ENCODE measurements around the gene SLC45A2. TPM values are rescaled to one million over a fixed set of nuclear protein-coding genes. Genes with fewer than 3 reads are reported as not detected.

The SLC45A2 gene
- total RNA-seq, 1 experiment from 2014 or later: not detected

GRCh38 chr5:34021334-34021733, 36.8 kb upstream of the SLC45A2 start:
- peaks cover 6% of the 10 kb centered on the region for H3K4me1 Mint-ChIP-seq (ENCODE audit: insufficient read depth, unreplicated experiment)
- no peaks in the 10 kb centered on the region for H3K27me3 Mint-ChIP-seq (ENCODE audit: insufficient read depth, unreplicated experiment)
- TF ChIP-seq, protein P1, sequence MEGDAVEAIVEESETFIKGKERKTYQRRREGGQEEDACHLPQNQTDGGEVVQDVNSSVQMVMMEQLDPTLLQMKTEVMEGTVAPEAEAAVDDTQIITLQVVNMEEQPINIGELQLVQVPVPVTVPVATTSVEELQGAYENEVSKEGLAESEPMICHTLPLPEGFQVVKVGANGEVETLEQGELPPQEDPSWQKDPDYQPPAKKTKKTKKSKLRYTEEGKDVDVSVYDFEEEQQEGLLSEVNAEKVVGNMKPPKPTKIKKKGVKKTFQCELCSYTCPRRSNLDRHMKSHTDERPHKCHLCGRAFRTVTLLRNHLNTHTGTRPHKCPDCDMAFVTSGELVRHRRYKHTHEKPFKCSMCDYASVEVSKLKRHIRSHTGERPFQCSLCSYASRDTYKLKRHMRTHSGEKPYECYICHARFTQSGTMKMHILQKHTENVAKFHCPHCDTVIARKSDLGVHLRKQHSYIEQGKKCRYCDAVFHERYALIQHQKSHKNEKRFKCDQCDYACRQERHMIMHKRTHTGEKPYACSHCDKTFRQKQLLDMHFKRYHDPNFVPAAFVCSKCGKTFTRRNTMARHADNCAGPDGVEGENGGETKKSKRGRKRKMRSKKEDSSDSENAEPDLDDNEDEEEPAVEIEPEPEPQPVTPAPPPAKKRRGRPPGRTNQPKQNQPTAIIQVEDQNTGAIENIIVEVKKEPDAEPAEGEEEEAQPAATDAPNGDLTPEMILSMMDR (IDR thresholded peaks at IDR 0.05; ENCODE audit: unreplicated experiment): no peak
- POLR2A ChIA-PET: no interaction called here
- no peak overlapping the region for H3K27ac Mint-ChIP-seq (ENCODE audit: low read depth, unreplicated experiment)
- H3K9me3 Mint-ChIP-seq (ENCODE audit: unreplicated experiment): no peaks in the 10 kb centered on the region
- H3K36me3 Mint-ChIP-seq (ENCODE audit: insufficient read depth, unreplicated experiment): peaks cover 4% of the 10 kb centered on the region
- no TSS peak for BruUV-seq (replicated peaks)
- DNase-seq (ENCODE audit: unreplicated experiment): no peak
- H3K4me3 Mint-ChIP-seq (ENCODE audit: unreplicated experiment): no peak overlapping the region
- CTCF ChIA-PET: no interaction called here
- intact Hi-C loops (cut with micrococcal nuclease): no loop called here

GRCh38 chr5:34020726-34021125, 36.2 kb upstream of the SLC45A2 start:
- peaks cover 6% of the 10 kb centered on the region for H3K4me1 Mint-ChIP-seq (ENCODE audit: insufficient read depth, unreplicated experiment)
- H3K36me3 Mint-ChIP-seq (ENCODE audit: insufficient read depth, unreplicated experiment): no peaks in the 10 kb centered on the region
- intact Hi-C loops (cut with micrococcal nuclease): no loop called here
- no TSS peak for BruUV-seq (replicated peaks)
- H3K9me3 Mint-ChIP-seq (ENCODE audit: unreplicated experiment): no peaks in the 10 kb centered on the region
- CTCF ChIA-PET: interaction anchor here (0.6 kb wide), 2 partner anchors 431 to 878 kb away, joined by 3 read pairs; no protein-coding TSS in a partner anchor
- H3K27me3 Mint-ChIP-seq (ENCODE audit: insufficient read depth, unreplicated experiment): no peaks in the 10 kb centered on the region
- DNase-seq (ENCODE audit: unreplicated experiment): no peak
- H3K4me3 Mint-ChIP-seq (ENCODE audit: unreplicated experiment): no peak overlapping the region
- POLR2A ChIA-PET: no interaction called here
- TF ChIP-seq, protein P1 (IDR thresholded peaks at IDR 0.05; ENCODE audit: unreplicated experiment): no peak
- H3K27ac Mint-ChIP-seq (ENCODE audit: low read depth, unreplicated experiment): no peak overlapping the region

DNA sequence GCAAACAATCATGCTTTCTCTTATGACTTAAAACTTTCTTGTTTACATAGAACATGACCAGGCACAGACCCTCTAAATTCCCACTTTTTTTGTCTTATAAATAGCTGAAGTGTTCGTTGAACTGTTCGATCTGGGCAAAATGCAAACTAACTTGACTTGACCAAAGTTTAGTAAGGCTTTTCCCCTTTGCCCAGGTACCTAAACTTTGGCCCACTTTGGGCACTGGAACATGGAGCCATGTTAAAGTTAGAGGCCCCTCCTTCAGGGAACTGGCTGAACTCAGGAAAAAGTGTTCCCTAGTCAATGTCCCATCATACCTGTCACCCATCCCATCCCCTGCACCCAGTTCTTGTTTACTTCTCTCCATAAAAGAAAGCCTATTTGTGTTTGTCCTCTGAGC, 32.8 kb upstream of the SLC45A2 start:
- intact Hi-C loops (cut with micrococcal nuclease): no loop called here
- Mint-ChIP-seq H3K36me3 (ENCODE audit: insufficient read depth, unreplicated experiment) (no peaks in the 10 kb centered on the region), H3K27me3 (ENCODE audit: insufficient read depth, unreplicated experiment) (no peaks in the 10 kb centered on the region), H3K4me1 (ENCODE audit: insufficient read depth, unreplicated experiment) (peaks cover 5% of the 10 kb centered on the region), H3K27ac (ENCODE audit: low read depth, unreplicated experiment) (no peak overlapping the region), H3K9me3 (ENCODE audit: unreplicated experiment) (no peaks in the 10 kb centered on the region), H3K4me3 (ENCODE audit: unreplicated experiment) (no peak overlapping the region)
- POLR2A ChIA-PET: interaction anchor here (0.7 to 1.8 kb wide), 2 partner anchors 9 to 1127 kb away, joined by 4 to 9 read pairs; partner anchors contain the start of gene AMACR
- BruUV-seq (replicated peaks): no TSS peak
- CTCF ChIA-PET: interaction anchor here (0.5 to 1.1 kb wide), 3 partner anchors 9 to 83 kb away, joined by 3 to 4 read pairs (median 3); no protein-coding TSS in a partner anchor
- no peak for DNase-seq (ENCODE audit: unreplicated experiment)
- TF ChIP-seq, protein P1 (IDR thresholded peaks at IDR 0.05; ENCODE audit: unreplicated experiment): no peak

DNA sequence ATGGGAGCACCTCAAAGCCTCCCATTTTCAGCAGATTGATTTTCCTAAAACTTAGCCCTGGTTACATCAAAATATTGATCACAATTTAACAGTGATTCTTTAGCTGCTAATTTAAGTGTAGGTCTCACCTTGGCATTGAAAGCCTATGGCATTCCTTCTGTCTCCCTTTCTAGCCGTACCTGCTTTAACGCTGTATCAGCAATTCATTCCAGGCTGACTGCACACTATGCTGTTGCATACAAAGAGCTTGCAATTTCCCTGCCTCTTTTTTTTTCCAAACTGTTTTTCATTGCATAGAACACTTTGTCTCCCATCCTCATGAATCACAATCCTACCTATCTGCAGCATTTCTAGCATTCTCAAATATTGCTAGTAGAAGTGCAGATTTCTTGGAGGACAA, 32.3 kb upstream of the SLC45A2 start:
- no peak overlapping the region for H3K4me3 Mint-ChIP-seq (ENCODE audit: unreplicated experiment)
- H3K36me3 Mint-ChIP-seq (ENCODE audit: insufficient read depth, unreplicated experiment): no peaks in the 10 kb centered on the region
- H3K9me3 Mint-ChIP-seq (ENCODE audit: unreplicated experiment): no peaks in the 10 kb centered on the region
- H3K27ac Mint-ChIP-seq (ENCODE audit: low read depth, unreplicated experiment): no peak overlapping the region
- ChIA-PET CTCF (interaction anchor here (1.1 kb wide), 1 partner anchor 82 kb away, joined by 4 read pairs; no protein-coding TSS in a partner anchor), POLR2A (interaction anchor here (0.7 to 1.8 kb wide), 2 partner anchors 9 to 1127 kb away, joined by 4 to 9 read pairs; partner anchors contain the start of gene AMACR)
- H3K27me3 Mint-ChIP-seq (ENCODE audit: insufficient read depth, unreplicated experiment): no peaks in the 10 kb centered on the region
- no TSS peak for BruUV-seq (replicated peaks)
- TF ChIP-seq, protein P1 (IDR thresholded peaks at IDR 0.05; ENCODE audit: unreplicated experiment): no peak
- H3K4me1 Mint-ChIP-seq (ENCODE audit: insufficient read depth, unreplicated experiment): no peaks in the 10 kb centered on the region
- DNase-seq (ENCODE audit: unreplicated experiment): no peak
- intact Hi-C loops (cut with micrococcal nuclease): no loop called here
